Stomach (tissue), 9 donors: Measurements from ENCODE around the gene PSME3IP1. TPM values are rescaled to one million over a fixed set of nuclear protein-coding genes. Genes with fewer than 3 reads are reported as not detected.
A peak's percentile ranks its signal among the peaks of the same experiment; 100 is the strongest.
"Not testable (repeated sequence)": the region's sequence is repeated elsewhere in the genome, so short reads cannot be mapped to it uniquely, and the experiment has no call there.

Experiments used
- DNase-seq, 2 donors: peaks; one replicate each; pipeline versions ENCODE4 v3.0.0 to v3.0.0-alpha.2; 2013 to 2019
- H3K27ac ChIP-seq, 5 donors: fragments of 200-600 bp in 4 of 5; sonication (generic) in 4 of 5; one replicate each; pipeline ENCODE4 v1.5.1; 2013 to 2019; ENCODE audit warnings: mild to moderate bottlenecking in 1 of 5, moderate library complexity in 1 of 5
- H3K27me3 ChIP-seq, 3 donors: fragments of 200-600 bp; sonication (generic); one replicate each; pipeline ENCODE4 v1.5.1; 2017 to 2019; ENCODE audit warnings: mixed run types in 1 of 3
- H3K36me3 ChIP-seq, 4 donors: fragments of 200-600 bp; sonication (generic); 1 replicate in 3 of 4; 2 replicates in 1 of 4; pipeline ENCODE4 v1.5.1; 2016 to 2019
- H3K4me1 ChIP-seq, 4 donors: fragments of 200-600 bp; sonication (generic); one replicate each; pipeline ENCODE4 v1.5.1; 2016 to 2019
- H3K4me3 ChIP-seq, 4 donors: fragments of 200-600 bp; sonication (generic) in 3 of 4; one replicate each; pipeline ENCODE4 v1.5.1; 2016 to 2019; ENCODE audit warnings: mild to moderate bottlenecking in 1 of 4
- H3K9me3 ChIP-seq, 4 donors: fragments of 200-600 bp; sonication (generic); one replicate each; pipeline ENCODE4 v1.5.1; 2016 to 2019
- CTCF ChIP-seq, 7 experiments: fragments of 450-650 bp in 4 of 7; fragments of 200-600 bp in 3 of 7; sonication (generic) in 3 of 7; IDR thresholded peaks; one replicate each; pipeline ENCODE4 v1.5.1; 2016 to 2019; ENCODE audit warnings: antibody characterized with exemption in 7 of 7, control low read depth in 2 of 7, mild to moderate bottlenecking in 1 of 7
- EP300 ChIP-seq: sonication (generic); formaldehyde crosslinking; IDR thresholded peaks from one replicate; pipeline ENCODE4 v1.6.1; 2017; ENCODE audit warnings: antibody characterized with exemption
- POLR2A ChIP-seq, 4 donors: fragments of 450-650 bp; IDR thresholded peaks; one replicate each; pipeline ENCODE4 v1.6.1; 2016; ENCODE audit warnings: antibody characterized with exemption in 4 of 4, control low read depth in 2 of 4, mild to moderate bottlenecking in 1 of 4, moderate library complexity in 1 of 4
- POLR2AphosphoS5 ChIP-seq, 3 donors: sonication (generic); formaldehyde crosslinking; IDR thresholded peaks; one replicate each; pipeline ENCODE4 v1.6.1; 2016; ENCODE audit warnings: antibody characterized with exemption in 3 of 3
- whole genome bisulfite sequencing, 5 donors: extraction: QIAGEN DNeasy Blood & Tissue Kit in 3 of 5; methylation state at CpG; one replicate each; pipeline versions ENCODE4 v1.1.5 to v1.1.7; 2013 to 2018; 5-methylcytosine and 5-hydroxymethylcytosine counted together
- intact Hi-C: fragments of 100-400 bp; cut with DNase I; formaldehyde crosslinking; loops from one replicate; pipeline ENCODE4 v1.15.1; 2023; ENCODE audit warnings: low total_unique reads
- polyA plus RNA-seq, 3 donors: library from polyadenylated mRNA; stranded (reverse); fragments of 200-250 nt; gene quantifications; one replicate each; pipeline ENCODE4 v1.2.3, GENCODE V29; 2013
- total RNA-seq, 5 donors: library from RNA; depleted of rRNA; stranded (reverse); fragments of >200 nt; gene quantifications; one replicate each; pipeline versions ENCODE4 v1.1.0 to v1.2.3, GENCODE V29; 2014 to 2016
- donor health status: healthy with polysubstance abuse.
- donor health status: Bipolar disorder and iron deficiency.
- donor health status: healthy.

The PSME3IP1 gene
- total and polyA plus RNA-seq, 8 donors, result 37.4 to 104 (median 63.4) TPM

- H3K36me3 ChIP-seq, result no peaks in the 10 kb centered on the region
- DNase-seq, result no peak
- H3K9me3 ChIP-seq, result no peaks in the 10 kb centered on the region
- no peak for TF ChIP-seq POLR2AphosphoS5 (IDR thresholded peaks at IDR 0.05)
- TF ChIP-seq EP300, result no peak
- TF ChIP-seq CTCF (IDR thresholded peaks at IDR 0.05), result no peak
- no peak for TF ChIP-seq POLR2A (IDR thresholded peaks at IDR 0.05)
- WGBS, 5 donors, result 89 to 96% (median 94%) methylated on average over 9 of the region's 9 CpGs
- peak overlapping the region in 1 of 5 donors; percentile 93 for H3K27ac ChIP-seq
- intact Hi-C loops, result no loop called here
- H3K4me3 ChIP-seq, result peak overlapping the region in 1 of 4 donors; percentile 84
- H3K4me1 ChIP-seq, result peaks cover 37 to 85% (median 59%) of the 10 kb centered on the region in 4 donors
- H3K27me3 ChIP-seq, result no peaks in the 10 kb centered on the region
These were observed 2.8 kb upstream of the PSME3IP1 start for GRCh38 chr16:57188711-57189002.

DNA sequence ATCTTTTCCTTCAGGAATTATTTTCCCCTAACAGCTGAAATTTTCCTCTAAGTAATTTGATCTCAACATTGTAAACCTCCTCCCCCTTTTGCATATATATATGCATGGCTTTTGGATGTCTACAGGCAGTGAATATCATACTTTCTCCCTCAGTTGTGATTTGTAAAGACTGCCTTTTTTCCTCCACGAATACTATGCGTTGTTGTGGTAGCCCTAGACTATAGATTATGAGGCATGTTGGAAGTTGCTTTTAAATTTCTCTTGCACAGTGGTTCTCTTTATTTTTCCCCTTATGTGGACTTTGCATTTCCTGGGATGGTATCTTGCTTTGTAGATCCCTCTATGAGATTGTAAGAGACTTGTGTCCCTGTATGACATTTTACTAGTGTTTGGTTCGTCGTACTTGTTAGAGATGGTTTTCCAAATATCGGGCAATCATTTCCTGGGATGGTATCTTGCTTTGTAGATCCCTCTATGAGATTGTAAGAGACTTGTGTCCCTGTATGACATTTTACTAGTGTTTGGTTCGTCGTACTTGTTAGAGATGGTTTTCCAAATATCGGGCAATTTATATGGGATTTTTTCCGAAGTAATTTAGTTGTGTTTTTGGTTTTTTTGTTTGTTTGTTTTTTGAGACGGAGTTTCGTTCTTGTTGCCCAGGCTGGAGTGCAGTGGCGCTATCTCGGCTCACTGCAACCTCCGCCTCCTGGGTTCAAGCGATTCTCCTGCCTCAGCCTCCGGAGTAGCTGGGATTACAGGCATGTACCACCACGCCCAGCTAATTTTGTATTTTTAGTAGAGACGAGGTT is 2.3 kb upstream of the PSME3IP1 start:
- Histone ChIP-seq H3K27ac (peak overlapping the region in 4 of 5 donors; percentile 89 to 98 (median 94)), H3K4me1 (peaks cover 32 to 85% (median 56%) of the 10 kb centered on the region in 4 donors), H3K4me3 (peak overlapping the region; percentile 73 to 99 (median 79))
- H3K36me3 ChIP-seq, intact Hi-C loops, DNase-seq, H3K27me3 ChIP-seq, H3K9me3 ChIP-seq: not testable (repeated sequence)
- 53 to 70% (median 65%) methylated on average over 17 to 18 of the region's 18 CpGs for WGBS, 5 donors

DNA sequence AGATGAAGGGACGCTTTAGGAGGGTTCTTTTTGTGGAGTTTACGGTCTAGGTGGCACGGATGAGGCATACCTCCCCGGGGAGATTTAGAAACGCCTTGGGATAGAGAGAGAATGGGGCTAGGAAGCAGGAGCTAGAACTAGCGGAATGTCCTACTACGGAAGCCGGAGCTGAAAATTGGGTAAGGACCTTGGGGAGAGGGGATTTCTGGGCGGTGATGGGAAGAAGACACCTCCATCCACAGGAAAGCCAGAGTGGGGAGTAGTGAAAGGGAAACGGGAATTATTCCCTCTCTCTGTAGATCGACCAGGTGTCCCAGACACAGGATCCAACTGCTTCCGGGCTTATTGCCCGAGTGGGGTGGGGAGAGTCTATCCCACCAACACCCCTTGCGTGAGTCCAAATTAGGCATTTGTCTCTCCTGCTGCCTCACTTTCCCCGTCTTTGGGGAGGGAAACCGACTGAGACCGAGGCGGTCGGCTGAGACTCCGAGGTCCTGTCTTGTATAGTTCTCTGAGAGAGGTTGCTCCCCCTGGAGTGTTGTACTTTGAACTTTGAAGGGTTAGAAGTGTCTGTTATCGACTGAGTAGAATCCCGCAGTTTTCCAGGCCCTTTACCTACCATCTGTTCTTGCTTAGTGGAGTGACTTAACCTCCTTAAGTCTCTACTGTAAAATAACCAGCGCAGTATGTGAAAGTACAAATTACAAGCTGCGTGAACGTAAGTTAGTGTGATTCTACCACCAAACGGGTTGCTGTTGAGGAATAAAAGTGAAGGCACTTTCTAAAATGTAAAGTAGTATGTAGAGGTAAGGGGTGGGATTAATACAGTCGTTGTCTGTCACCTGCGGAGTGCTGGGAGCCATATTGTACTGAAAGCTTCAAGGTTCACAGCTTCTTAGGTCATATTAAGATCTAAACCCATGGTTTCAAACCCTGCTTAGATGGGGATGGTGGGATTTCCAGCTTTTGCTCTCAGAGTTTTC is 1.3 kb upstream of the PSME3IP1 start:
- WGBS, 5 donors, result 0 to 2% (median 1%) methylated on average over 28 of the region's 28 CpGs
- peak in 1 of 2 donors; percentile 68 for DNase-seq
- TF ChIP-seq CTCF (IDR thresholded peaks at IDR 0.05), result no peak
- TF ChIP-seq POLR2A (IDR thresholded peaks at IDR 0.05), result no peak
- TF ChIP-seq POLR2AphosphoS5 (IDR thresholded peaks at IDR 0.05), result no peak
- TF ChIP-seq EP300, result no peak
- Histone ChIP-seq H3K36me3 (no peaks in the 10 kb centered on the region), H3K9me3 (no peaks in the 10 kb centered on the region), H3K27ac (peak overlapping the region; percentile 89 to 98 (median 94)), H3K27me3 (no peaks in the 10 kb centered on the region), H3K4me3 (peak overlapping the region; percentile 73 to 99 (median 79)), H3K4me1 (peaks cover 27 to 81% (median 52%) of the 10 kb centered on the region in 4 donors)
- intact Hi-C loops, result no loop called here

DNA sequence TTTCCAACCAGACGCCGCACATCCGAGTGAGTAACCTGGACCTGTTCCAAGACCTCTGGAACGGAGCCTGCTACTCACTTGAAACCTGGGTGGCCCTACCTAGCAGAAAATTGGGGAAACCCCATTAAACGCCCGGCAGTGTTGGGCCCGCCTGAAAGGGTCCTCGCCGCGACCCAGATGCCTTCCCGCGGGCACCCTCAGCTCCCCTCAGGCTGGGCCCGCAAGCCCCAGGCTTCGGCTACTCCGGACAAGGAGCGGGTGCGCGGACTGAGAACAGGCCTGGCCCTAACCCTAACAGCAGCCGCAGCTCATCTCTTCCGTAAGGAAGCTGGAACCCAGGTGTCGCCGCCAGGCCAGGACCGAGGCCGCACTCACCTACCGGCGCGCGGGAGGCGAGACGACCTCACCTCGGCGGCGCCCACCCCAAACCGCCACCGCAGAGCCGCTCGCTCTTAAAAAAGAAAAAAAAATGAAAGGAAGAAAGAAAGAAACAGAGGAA is 344 bp downstream of the PSME3IP1 start:
- Histone ChIP-seq H3K36me3 (no peaks in the 10 kb centered on the region), H3K9me3 (no peaks in the 10 kb centered on the region), H3K4me1 (peaks cover 16 to 69% (median 42%) of the 10 kb centered on the region in 4 donors), H3K27me3 (no peaks in the 10 kb centered on the region), H3K4me3 (peak overlapping the region; percentile 73 to 99 (median 79)), H3K27ac (peak overlapping the region; percentile 89 to 98 (median 93))
- WGBS, 5 donors, result 0 to 1% (median 0%) methylated on average over 30 to 37 of the region's 37 CpGs
- no peak for TF ChIP-seq POLR2A (IDR thresholded peaks at IDR 0.05)
- no peak for TF ChIP-seq EP300
- TF ChIP-seq CTCF (IDR thresholded peaks at IDR 0.05), result no peak
- TF ChIP-seq POLR2AphosphoS5 (IDR thresholded peaks at IDR 0.05), result no peak
- peak; percentile 53 to 78 for DNase-seq
- intact Hi-C loops, result no loop called here
